Activated CD4-positive, alpha-beta T cell treated with anti-CD3 and anti-CD28 coated beads, Interleukin-2, amount 10 ng/mL, durations not matched to agents 24 days and 14 days (primary cell): ENCODE results near the gene ESPN. TPM values are rescaled to one million over a fixed set of nuclear protein-coding genes. Genes with fewer than 3 reads are reported as not detected.

ENCODE experiments used
- DNase-seq: peaks from one replicate; pipeline ENCODE4 v3.0.0; 2022
- H3K27ac Mint-ChIP-seq: one replicate; pipeline ENCODE4 v1.8.0; 2022; ENCODE audit warnings: mild to moderate bottlenecking, mixed read lengths
- H3K27me3 Mint-ChIP-seq: one replicate; pipeline ENCODE4 v1.8.0; 2022; ENCODE audit warnings: mixed read lengths
- H3K36me3 Mint-ChIP-seq: one replicate; pipeline ENCODE4 v1.8.0; 2022; ENCODE audit warnings: low read depth, mild to moderate bottlenecking, mixed read lengths
- H3K4me1 Mint-ChIP-seq: one replicate; pipeline ENCODE4 v1.8.0; 2021; ENCODE audit warnings: mixed read lengths
- H3K4me3 Mint-ChIP-seq: one replicate; pipeline ENCODE4 v1.8.0; 2022; ENCODE audit warnings: mild to moderate bottlenecking, moderate library complexity, mixed read lengths
- H3K9me3 Mint-ChIP-seq: one replicate; pipeline ENCODE4 v1.8.0; 2021; ENCODE audit warnings: mixed read lengths
- intact Hi-C: fragments of 100-400 bp; cut with micrococcal nuclease; formaldehyde crosslinking; loops from one replicate; pipeline ENCODE4 v1.15.1; 2023
- total RNA-seq: library from RNA; stranded (reverse); gene quantifications from 2 replicates; pipeline ENCODE4 v1.2.3, GENCODE V29; 2022

The ESPN gene
- total RNA-seq, 1 donor from 2014 or later, result 0.49 TPM

DNA sequence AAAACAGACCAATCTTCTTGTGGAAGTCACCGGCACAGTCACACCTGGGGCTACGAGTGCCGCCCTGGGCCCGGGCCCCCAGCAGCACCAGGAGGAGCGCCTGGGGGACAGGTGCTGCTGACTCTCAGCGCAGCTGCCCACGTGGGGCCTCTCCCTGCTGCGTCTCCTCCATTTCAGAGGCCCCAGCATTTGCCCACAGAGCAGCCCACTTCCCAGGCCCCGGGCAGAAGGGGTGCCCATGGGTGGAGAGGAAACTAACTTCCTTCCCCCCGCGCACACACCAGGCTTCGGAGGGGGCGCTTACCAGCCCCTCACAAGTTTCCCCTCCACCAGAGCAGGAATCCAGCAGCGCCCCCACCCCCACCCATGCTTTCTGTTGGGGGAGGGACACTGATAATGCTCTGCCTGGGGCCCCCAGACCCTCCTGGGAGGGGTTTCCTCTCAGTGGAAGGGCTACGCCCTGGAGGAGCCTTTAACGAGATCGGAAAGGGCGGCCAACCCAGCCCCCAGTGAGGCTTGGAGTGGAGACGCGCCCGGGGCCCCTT, 41.0 kb downstream of the ESPN start:
- Mint-ChIP-seq H3K36me3 (peaks cover 36% of the 10 kb centered on the region), H3K27me3 (no peaks in the 10 kb centered on the region), H3K27ac (peak overlapping the region; percentile 85), H3K9me3 (no peaks in the 10 kb centered on the region), H3K4me1 (peaks cover 33% of the 10 kb centered on the region), H3K4me3 (peak overlapping the region; percentile 98)
- intact Hi-C loops, result no loop called here
- DNase-seq, result peak; percentile 83

DNA sequence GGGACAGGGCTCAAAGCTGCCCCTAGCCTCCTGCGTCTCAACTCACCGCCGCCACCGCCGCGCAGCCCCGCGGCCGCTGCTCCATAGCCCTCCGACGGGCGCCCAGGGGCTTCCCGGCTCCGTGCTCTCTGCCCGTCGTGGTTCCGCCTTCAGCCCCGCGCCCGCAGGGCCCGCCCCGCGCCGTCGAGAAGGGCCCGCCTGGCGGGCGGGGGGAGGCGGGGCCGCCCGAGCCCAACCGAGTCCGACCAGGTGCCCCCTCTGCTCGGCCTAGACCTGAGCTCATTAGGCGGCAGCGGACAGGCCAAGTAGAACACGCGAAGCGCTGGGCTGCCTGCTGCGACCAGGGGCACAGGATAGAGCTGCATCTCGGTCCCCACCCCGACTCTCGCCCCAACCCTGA, 41.4 kb downstream of the ESPN start, which contains the start of gene TNFRSF25:
Gene TNFRSF25, minus strand, starts transcription at position 151 of the 400 bp plus-strand sequence. Its CDS starts 66 bp downstream, at position 85.
- H3K9me3 Mint-ChIP-seq, result no peaks in the 10 kb centered on the region
- peak within 1 kb of the TSS; percentile 98 for H3K4me3 Mint-ChIP-seq
- peak within 1 kb of the TSS; percentile 85 for H3K27ac Mint-ChIP-seq
- H3K4me1 Mint-ChIP-seq, result peaks cover 28% of the 10 kb centered on the region
- peaks cover 31% of the 10 kb centered on the region for H3K36me3 Mint-ChIP-seq
- peak; percentile 92 for DNase-seq
- intact Hi-C loops, result no loop called here
- no peaks in the 10 kb centered on the region for H3K27me3 Mint-ChIP-seq

DNA sequence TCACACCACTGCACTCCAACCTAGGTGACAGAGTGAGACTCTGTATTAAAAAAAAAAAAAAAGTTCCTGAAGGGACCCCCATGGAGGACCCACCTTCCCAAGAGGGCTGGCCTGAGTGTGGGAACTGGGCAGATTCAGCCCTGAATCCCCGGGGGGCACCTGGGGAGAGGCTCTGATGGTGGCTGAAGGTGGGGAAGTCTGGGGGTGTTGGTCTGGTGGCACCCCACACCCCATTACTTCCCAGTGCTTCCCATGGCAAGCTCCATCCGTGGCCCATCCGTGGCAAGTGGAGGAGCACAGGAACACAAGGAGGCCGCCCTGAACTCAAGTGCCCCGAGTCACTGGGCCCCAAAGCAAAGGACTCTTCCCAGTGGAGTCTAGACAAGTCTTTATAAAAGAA, 42.2 kb downstream of the ESPN start:
- peak overlapping the region; percentile 98 for H3K4me3 Mint-ChIP-seq
- H3K9me3 Mint-ChIP-seq, result no peaks in the 10 kb centered on the region
- no peaks in the 10 kb centered on the region for H3K27me3 Mint-ChIP-seq
- peaks cover 23% of the 10 kb centered on the region for H3K4me1 Mint-ChIP-seq
- H3K36me3 Mint-ChIP-seq, result peaks cover 26% of the 10 kb centered on the region
- intact Hi-C loops, result loop anchor here (1.0 kb wide), 1 partner anchor 9 kb away; no protein-coding TSS in a partner anchor
- no peak for DNase-seq
- H3K27ac Mint-ChIP-seq, result no peak overlapping the region

DNA sequence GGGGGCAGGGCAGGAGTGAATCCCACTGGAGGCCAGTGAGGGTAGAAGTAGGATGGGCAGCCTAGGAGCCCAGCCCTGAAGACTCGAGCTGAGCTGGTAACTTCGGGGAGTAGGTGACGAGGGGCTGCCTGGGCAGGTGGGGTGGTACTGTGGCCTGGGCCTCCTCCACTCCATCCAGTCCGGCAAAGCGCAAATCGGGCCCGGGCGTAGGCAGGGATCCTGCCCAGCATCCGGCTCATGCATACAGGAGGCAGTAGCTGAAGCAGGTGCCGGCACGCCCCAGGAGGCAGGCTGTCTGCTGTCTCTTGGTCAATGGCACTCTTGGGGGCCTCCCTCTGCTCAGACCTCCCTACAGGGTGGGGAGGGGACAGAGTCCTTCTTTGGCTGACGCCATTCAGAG, 42.6 kb downstream of the ESPN start:
- DNase-seq, result no peak
- no peaks in the 10 kb centered on the region for H3K9me3 Mint-ChIP-seq
- peak overlapping the region; percentile 26 for H3K4me3 Mint-ChIP-seq
- peaks cover 21% of the 10 kb centered on the region for H3K36me3 Mint-ChIP-seq
- intact Hi-C loops, result loop anchor here (1.0 kb wide), 1 partner anchor 8 kb away; no protein-coding TSS in a partner anchor
- no peaks in the 10 kb centered on the region for H3K27me3 Mint-ChIP-seq
- peak overlapping the region; percentile 45 for H3K27ac Mint-ChIP-seq
- peaks cover 19% of the 10 kb centered on the region for H3K4me1 Mint-ChIP-seq

DNA sequence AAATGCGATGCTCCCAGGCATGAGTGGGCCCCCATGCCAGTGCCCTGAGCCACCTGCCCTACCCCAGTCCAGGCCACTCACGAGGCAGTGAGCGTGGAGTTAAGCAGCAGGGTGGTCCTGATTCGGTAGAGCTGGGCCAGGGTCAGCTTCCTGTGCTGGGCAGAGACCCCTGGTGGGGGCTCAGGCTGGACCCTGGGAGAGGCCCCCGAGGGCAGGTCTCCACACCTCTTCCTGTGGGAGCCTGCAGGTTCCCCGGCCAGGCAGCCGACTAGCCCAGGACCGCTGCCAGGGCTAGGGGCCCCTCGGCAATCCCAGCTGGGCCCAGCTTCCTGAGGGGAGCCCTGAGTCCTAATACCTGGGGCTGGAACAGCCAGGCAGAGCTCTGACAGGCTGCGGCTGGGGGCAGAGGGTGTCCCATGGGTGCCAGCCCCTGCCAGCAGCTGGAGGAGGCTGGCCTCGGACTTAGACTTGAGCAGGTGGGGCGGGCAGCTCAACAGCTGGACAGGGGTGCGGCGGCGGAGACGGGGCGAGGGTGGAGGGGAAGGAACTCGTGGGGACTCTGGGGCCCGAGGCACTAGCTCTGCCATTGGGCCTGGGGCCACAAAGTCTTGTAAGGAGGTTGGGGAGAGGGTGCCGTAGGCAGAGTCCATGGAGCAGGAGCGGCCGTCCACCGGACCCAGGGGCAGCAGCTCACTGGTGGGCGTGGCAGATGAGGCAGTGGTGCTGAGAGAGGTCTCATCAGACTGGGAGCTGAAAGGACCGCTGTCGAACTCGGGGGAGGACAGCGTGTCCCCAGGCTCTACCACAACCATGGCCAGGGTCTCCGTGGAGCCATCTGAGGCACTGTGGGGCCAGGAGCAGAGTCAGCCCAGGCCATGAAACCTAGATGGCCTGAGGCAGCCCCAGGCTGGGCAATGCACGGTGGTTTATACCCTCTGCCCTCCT, 43.4 kb downstream of the ESPN start:
- H3K36me3 Mint-ChIP-seq, result peaks cover 16% of the 10 kb centered on the region
- DNase-seq, result no peak
- H3K4me3 Mint-ChIP-seq, result peak overlapping the region; percentile 26
- intact Hi-C loops, result loop anchor here (1.0 kb wide), 1 partner anchor 7 kb away; no protein-coding TSS in a partner anchor
- H3K4me1 Mint-ChIP-seq, result peaks cover 13% of the 10 kb centered on the region
- no peaks in the 10 kb centered on the region for H3K27me3 Mint-ChIP-seq
- no peaks in the 10 kb centered on the region for H3K9me3 Mint-ChIP-seq
- H3K27ac Mint-ChIP-seq, result peak overlapping the region; percentile 45

DNA sequence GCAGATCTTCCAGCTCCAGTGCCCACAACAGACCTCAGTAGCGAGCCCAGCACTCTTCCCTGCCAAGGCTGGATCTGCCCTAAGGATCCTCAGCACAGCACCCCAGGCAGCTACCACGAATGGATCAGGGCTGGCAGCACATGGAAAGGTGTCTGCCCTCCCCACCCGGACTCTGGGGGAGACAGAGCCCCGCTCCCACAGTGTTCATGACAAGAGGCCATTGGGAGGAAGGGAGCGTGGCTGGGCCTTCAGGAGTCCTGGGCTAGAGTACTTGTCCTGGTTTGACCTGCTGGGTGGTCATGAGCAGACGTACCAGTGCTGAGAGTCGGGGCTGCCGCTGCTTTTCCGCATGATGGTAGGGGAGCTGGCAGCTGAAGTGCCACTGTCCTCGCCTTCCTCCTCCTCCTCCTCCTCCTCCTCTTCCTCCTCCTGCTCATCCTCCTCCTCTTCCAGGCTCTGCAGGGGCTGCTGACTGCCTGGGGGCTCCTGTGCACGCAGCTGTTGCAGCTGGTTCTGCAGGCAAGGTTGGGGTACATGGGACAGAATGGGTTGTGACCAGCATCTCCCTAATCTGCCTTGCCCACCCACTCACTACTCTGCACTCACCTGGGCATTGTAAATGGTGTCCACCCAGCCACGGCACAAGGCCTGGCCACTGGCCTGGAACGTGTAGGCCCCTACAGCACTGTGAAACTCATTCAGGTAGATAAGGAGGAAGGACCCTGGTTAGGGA, 44.3 kb downstream of the ESPN start:
- no peak for DNase-seq
- H3K4me3 Mint-ChIP-seq, result no peak overlapping the region
- H3K9me3 Mint-ChIP-seq, result no peaks in the 10 kb centered on the region
- intact Hi-C loops, result no loop called here
- no peaks in the 10 kb centered on the region for H3K27me3 Mint-ChIP-seq
- H3K4me1 Mint-ChIP-seq, result peaks cover 9% of the 10 kb centered on the region
- peaks cover 12% of the 10 kb centered on the region for H3K36me3 Mint-ChIP-seq
- no peak overlapping the region for H3K27ac Mint-ChIP-seq

DNA sequence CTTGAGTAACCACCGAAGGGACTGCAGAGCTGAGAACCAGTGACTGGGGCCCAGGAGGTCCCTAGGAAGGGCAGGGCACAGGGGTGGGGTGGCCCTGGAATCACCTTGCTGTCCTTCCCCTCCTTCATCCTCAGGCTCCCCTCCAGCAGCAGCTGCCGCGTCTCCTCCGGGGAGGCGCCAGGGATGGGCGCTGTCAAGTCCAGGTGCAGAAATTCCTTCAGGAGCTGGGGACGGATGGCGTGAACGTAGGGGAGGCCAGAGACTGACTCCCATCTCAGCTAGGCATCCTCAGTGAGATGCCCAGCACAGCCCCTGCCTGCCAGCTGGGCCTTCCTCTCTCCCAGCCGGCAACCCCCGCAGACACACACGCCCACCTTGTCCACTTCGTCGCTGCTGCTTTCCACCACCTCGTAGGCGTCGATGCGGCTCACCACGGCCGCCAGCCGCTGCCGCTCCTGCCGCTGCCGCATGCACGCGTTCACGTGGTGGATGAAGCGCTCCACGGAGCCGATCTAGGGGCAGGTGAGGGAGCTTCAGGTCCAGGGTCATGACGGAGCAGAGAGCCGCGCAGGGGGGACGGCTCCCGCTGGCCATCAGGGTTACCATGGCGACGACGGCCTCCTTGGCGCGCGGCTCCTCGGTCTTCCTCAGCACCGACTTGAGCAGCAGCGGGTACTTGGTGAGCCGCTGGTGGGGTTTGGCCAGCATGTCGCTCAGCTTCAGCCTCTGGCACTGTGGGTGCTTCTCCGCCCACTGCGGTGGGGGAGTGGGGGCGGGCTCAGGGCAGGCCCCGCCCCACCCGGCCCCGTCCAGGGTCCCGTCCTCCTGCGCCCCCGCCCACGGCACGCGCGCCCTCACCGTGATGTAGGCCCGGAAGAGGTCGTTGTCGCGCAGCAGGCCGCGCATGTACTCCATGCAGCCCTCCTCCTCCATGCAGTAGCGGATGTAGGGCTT, 45.8 kb downstream of the ESPN start:
- Mint-ChIP-seq H3K4me3 (no peak overlapping the region), H3K27ac (no peak overlapping the region), H3K36me3 (peaks cover under 1% of the 10 kb centered on the region), H3K9me3 (no peaks in the 10 kb centered on the region), H3K4me1 (peaks cover 1% of the 10 kb centered on the region), H3K27me3 (no peaks in the 10 kb centered on the region)
- intact Hi-C loops, result no loop called here
- DNase-seq, result no peak

DNA sequence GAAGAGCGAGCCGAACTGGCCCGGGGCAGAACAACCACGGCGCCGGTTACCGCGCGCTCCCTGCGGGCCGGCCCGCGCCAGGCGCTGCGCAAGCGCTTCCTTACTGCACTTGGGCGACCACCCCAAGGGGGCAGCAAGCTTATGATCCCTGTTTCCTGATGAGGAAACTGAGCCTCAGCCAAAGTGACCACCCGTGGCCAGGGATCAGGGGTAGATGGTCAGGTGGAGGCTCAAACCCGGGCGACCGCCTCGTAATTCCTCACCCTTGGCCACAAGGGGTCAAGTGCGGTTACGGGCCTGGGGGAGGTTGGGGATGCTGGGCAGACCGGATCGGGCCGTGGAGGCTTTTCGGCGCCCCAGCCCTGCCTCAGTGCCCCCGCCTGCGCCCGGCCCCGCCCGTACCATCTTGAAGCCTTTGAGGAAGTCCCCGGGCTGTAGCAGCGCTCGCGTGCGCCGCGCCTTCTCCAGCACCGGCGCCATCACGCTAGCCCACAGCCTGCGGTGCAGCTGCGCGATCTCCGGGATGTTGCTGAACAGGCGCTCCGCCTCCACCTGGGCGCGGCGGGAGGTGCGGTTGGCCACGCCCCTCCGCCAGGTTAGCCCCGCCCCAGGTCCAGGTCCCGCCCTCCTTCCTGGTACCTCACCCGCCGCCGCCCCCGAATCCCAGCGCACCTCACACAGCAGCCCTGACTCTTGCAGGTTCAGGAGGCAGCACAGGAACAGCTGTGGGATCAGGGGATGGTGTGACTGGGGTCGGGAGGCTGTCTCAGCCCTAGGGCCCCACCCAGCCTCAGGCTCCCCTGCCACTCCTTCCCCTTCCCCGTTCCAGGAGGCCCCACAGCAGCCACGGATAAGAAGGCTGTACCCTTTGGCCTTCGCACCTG, 46.8 kb downstream of the ESPN start:
- no peaks in the 10 kb centered on the region for H3K27me3 Mint-ChIP-seq
- H3K27ac Mint-ChIP-seq, result no peak overlapping the region
- H3K4me3 Mint-ChIP-seq, result no peak overlapping the region
- no peaks in the 10 kb centered on the region for H3K36me3 Mint-ChIP-seq
- no peaks in the 10 kb centered on the region for H3K9me3 Mint-ChIP-seq
- peaks cover 6% of the 10 kb centered on the region for H3K4me1 Mint-ChIP-seq
- intact Hi-C loops, result no loop called here
- DNase-seq, result no peak

DNA sequence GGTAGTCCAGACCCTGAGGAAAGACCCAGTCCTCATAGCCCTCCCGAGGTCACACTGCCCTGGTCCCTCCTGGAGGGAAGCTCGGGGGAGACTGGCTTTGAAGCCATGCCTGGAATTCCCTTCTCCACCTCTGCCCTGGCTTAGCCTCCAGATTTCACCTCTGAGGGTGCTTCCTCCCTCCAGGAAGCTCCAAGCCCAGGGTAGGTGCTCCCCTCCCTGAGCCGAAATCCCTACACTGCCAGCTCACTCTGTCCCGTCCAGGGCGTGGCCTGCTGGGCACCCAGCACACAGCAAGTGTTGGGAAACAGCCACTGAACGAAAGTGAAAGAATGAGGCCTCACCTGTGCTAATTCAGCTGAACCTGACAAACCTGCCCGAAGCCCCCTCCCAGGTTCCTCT, 47.4 kb downstream of the ESPN start:
- Mint-ChIP-seq H3K27me3 (no peaks in the 10 kb centered on the region), H3K27ac (no peak overlapping the region), H3K9me3 (no peaks in the 10 kb centered on the region), H3K4me1 (peaks cover 6% of the 10 kb centered on the region), H3K4me3 (no peak overlapping the region), H3K36me3 (no peaks in the 10 kb centered on the region)
- intact Hi-C loops, result no loop called here
- DNase-seq, result no peak

DNA sequence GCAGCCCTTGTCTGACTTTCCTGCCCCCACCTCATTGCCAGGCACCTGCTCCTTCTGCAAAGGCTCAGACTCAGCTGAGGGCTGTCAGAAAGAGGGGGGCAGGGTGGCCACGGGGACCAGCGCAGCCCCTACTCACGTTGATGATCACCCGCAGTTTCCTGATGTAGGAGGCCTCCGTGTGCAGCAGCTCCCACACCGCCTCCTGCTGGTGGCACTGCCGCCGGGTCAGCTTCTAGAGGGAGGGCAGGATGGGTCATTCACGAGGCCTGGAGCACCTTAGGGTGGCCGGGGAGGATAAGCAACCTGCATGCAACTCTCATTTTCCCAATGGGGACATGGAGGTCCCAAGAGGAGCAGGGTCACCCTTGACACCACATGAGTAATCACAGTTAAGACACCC, 47.8 kb downstream of the ESPN start:
- H3K27ac Mint-ChIP-seq, result no peak overlapping the region
- no peaks in the 10 kb centered on the region for H3K9me3 Mint-ChIP-seq
- no peaks in the 10 kb centered on the region for H3K36me3 Mint-ChIP-seq
- H3K4me3 Mint-ChIP-seq, result no peak overlapping the region
- H3K4me1 Mint-ChIP-seq, result peaks cover 6% of the 10 kb centered on the region
- intact Hi-C loops, result no loop called here
- peak; percentile 76 for DNase-seq
- H3K27me3 Mint-ChIP-seq, result no peaks in the 10 kb centered on the region

DNA sequence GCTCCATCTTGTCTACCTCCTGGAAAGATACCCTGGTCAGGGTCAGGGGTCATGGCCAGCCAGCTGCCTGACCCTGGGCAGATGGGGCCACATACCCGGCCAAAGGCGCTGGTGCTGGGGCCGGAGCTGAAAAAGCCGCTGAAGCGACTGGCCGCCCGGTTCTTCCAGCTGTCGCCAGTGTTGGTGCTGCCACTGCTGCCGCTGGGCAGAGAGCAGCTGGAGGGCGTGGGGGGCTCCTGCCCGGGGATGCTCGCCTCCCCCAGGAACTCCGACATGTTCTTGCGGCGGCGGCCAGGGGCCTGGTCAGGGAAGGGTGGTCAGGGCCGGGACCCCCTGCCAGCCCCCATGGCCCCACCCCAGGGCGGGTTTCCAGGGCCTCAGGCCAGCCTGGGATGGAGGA, 48.6 kb downstream of the ESPN start:
- no peaks in the 10 kb centered on the region for H3K36me3 Mint-ChIP-seq
- no peak for DNase-seq
- intact Hi-C loops, result no loop called here
- H3K9me3 Mint-ChIP-seq, result no peaks in the 10 kb centered on the region
- no peaks in the 10 kb centered on the region for H3K27me3 Mint-ChIP-seq
- H3K4me1 Mint-ChIP-seq, result peaks cover 6% of the 10 kb centered on the region
- H3K27ac Mint-ChIP-seq, result no peak overlapping the region
- H3K4me3 Mint-ChIP-seq, result no peak overlapping the region

DNA sequence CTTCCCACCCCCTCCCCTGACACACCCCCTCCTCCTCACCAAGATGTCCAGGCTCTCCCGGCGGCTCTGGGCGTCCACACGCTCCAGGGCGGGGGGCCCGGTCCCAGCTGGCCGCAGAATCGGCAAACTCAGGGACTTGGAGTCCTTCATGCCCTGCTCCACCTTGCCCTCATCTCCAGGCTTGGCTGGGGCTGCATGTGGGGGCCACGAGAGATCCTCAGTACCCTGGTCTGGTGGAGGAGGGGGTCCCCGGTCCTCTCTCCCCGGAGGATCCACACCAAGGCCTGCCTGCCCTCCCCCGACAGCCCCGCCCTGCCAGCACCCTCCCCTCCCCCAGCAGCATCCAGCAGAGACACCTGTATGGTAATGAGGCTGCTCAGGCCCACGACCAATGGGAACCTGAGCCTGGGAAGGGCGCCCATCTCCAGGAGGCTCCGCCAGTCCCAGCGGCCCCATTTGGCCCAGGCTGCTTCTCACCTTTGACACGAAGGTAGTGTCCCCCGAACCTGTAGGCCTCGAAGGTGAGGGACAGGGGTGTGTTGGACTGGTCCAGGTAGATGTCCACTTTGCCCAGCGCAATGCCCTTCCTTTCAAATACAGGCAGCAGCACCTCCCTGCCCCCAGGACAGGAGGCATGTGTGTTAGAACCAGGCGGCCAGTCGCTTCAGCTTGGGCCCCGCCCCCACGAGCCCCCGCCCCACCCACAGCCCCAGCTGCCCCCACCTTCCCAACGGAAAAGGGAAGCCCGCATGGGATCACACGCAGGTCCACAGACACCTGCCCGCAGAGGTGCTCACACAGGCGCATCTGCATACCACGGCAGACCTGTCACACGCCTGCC, 49.6 kb downstream of the ESPN start:
- H3K4me1 Mint-ChIP-seq, result peaks cover 6% of the 10 kb centered on the region
- no peak for DNase-seq
- H3K36me3 Mint-ChIP-seq, result no peaks in the 10 kb centered on the region
- intact Hi-C loops, result no loop called here
- H3K4me3 Mint-ChIP-seq, result no peak overlapping the region
- H3K27me3 Mint-ChIP-seq, result peaks cover 2% of the 10 kb centered on the region
- H3K9me3 Mint-ChIP-seq, result no peaks in the 10 kb centered on the region
- H3K27ac Mint-ChIP-seq, result no peak overlapping the region
